ENCODE results near the gene GOSR2. TPM values are rescaled to one million over a fixed set of nuclear protein-coding genes. Genes with fewer than 3 reads are reported as not detected.

Gene GOSR2
- total and polyA plus RNA-seq, 2 of the 13 experiments (the other 11 are each of a cell fraction or from before 2014, with no cell fraction given) = 61.5 to 63.9 TPM

GRCh38 chr17:46922804-46923635 lies at the start of gene GOSR2 (continued):
- TF ChIP-seq PTBP1 (IDR thresholded peaks at IDR 0.05; ENCODE audit: low read depth, low read length, poor library complexity, severe bottlenecking) (no peak), ZFYVE20 (CRISPR knock-in tag; IDR thresholded peaks at IDR 0.05; ENCODE audit: borderline replicate concordance, low read depth) (no peak), ZSCAN9 (CRISPR knock-in tag; IDR thresholded peaks at IDR 0.05; ENCODE audit: borderline replicate concordance) (peak; percentile 95), GPN1 (CRISPR knock-in tag; IDR thresholded peaks at IDR 0.05; ENCODE audit: borderline replicate concordance) (no peak; the same call in 1 of the 2 replicates), DZIP1 (CRISPR knock-in tag; IDR thresholded peaks at IDR 0.05) (peak; percentile 99), ZNF782 (CRISPR knock-in tag; IDR thresholded peaks at IDR 0.05; ENCODE audit: borderline replicate concordance) (peak; percentile 98), YEATS2 (CRISPR knock-in tag; IDR thresholded peaks at IDR 0.05; ENCODE audit: borderline replicate concordance) (peak; percentile 99), GLMP (CRISPR knock-in tag; IDR thresholded peaks at IDR 0.05; ENCODE audit: borderline replicate concordance) (no peak), TFDP1 (CRISPR knock-in tag; IDR thresholded peaks at IDR 0.05; ENCODE audit: borderline replicate concordance) (peak; percentile 35; the same call in 1 of the 2 replicates), ZNF224 (CRISPR knock-in tag; IDR thresholded peaks at IDR 0.05) (peak; percentile 91; the same call in 1 of the 2 replicates), FIP1L1 (IDR thresholded peaks at IDR 0.05; ENCODE audit: borderline replicate concordance, insufficient read depth, low read depth, low read length) (peak; percentile 97), SAP130 (CRISPR knock-in tag; IDR thresholded peaks at IDR 0.05; ENCODE audit: low read depth) (peak; percentile 99), GTF3A (CRISPR knock-in tag; conservative IDR thresholded peaks at IDR 0.05) (0 out of 2 replicates have a peak, but pooled peaks have one; percentile 87), TFDP2 (CRISPR knock-in tag; IDR thresholded peaks at IDR 0.05) (no peak; the same call in 1 of the 2 replicates), ZNF713 (CRISPR knock-in tag; IDR thresholded peaks at IDR 0.05) (peak; percentile 98), HHEX (CRISPR knock-in tag; IDR thresholded peaks at IDR 0.05) (no peak), ZNF704 (CRISPR knock-in tag; IDR thresholded peaks at IDR 0.05; ENCODE audit: borderline replicate concordance) (peak; percentile 39; the same call in 1 of the 2 replicates), ZNF253 (CRISPR knock-in tag; IDR thresholded peaks at IDR 0.05; ENCODE audit: borderline replicate concordance) (0 out of 2 replicates have a peak, but pooled peaks have one; percentile 51), ZBTB37 (CRISPR knock-in tag; IDR thresholded peaks at IDR 0.05) (peak; percentile 65; the same call in 1 of the 2 replicates)

Measured in HepG2 (cell line).